Measurements from ENCODE around the gene INTS11.

Gene INTS11

DNA sequence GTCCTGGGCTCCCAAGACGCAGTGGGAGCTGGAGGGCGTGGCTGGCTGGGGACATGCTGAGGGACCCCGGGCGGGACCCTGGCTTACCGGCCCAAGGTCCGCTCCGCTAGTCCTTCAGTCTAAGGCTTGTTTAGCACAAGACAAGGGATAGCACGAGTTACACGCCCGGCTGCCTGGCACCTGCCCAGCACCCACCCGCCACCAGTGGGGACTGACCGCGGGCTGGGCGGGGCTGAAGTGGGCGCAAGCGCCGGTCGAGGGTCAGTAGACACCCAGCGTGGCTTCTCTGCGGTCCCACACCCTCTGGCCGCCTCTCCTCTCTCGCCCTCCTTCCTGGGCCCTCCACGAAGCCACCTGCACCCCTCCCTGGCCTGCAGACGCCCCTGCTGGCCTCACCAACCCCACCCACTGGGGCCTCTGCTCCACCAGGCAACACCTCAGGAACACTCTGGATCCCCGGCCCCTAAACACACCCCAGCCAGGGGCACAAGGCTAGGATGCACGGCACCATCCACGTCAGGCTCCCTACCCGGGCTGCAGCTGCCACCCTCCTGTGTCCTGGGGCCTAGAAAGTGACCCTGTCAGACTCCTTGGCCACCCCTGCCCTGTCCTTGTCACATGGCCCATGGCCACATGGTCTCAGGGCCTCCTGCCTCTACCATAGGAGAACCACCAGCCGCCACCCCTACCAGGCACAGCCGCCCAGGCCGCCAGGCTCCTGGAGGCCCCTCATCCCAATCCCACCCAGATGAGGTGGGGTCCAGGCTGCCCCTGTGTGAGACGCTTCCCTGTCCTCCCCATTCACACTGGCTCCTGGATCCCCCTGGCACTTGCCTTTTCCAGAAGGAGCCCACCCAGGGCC is 12.7 kb upstream of the INTS11 start:
- no peak overlapping the region for H3K4me3 ChIP-seq (ENCODE audit: low read depth, low read length)
- no peak for DNase-seq (ENCODE audit: low read depth)
- TF ChIP-seq, protein P1, sequence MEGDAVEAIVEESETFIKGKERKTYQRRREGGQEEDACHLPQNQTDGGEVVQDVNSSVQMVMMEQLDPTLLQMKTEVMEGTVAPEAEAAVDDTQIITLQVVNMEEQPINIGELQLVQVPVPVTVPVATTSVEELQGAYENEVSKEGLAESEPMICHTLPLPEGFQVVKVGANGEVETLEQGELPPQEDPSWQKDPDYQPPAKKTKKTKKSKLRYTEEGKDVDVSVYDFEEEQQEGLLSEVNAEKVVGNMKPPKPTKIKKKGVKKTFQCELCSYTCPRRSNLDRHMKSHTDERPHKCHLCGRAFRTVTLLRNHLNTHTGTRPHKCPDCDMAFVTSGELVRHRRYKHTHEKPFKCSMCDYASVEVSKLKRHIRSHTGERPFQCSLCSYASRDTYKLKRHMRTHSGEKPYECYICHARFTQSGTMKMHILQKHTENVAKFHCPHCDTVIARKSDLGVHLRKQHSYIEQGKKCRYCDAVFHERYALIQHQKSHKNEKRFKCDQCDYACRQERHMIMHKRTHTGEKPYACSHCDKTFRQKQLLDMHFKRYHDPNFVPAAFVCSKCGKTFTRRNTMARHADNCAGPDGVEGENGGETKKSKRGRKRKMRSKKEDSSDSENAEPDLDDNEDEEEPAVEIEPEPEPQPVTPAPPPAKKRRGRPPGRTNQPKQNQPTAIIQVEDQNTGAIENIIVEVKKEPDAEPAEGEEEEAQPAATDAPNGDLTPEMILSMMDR (IDR thresholded peaks at IDR 0.05; ENCODE audit: control insufficient read depth, extremely low read depth, insufficient read depth): no peak

DNA sequence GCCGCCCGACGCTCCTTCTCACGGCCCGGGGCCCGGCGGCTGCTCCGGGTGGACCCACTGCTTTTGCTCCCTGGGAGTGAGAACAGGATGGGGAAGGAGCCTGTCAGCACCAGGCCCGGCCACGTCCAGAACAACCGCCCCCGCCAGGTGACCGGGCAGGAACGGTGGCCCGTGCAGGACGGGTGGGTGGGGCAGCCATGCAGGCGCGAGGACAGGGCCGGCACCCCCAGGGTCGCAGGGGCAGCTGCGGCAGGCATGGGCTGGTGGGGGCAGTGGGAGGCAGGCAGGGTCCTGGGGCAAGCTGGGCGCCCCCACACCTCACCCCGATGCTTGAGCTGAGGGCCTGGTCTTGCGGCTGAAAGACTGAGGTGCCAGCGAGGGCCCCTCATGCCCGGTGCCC is 12.0 kb upstream of the INTS11 start:
- no peak overlapping the region for H3K4me3 ChIP-seq (ENCODE audit: low read depth, low read length)
- DNase-seq (ENCODE audit: low read depth): no peak
- TF ChIP-seq, protein P1 (IDR thresholded peaks at IDR 0.05; ENCODE audit: control insufficient read depth, extremely low read depth, insufficient read depth): no peak

DNA sequence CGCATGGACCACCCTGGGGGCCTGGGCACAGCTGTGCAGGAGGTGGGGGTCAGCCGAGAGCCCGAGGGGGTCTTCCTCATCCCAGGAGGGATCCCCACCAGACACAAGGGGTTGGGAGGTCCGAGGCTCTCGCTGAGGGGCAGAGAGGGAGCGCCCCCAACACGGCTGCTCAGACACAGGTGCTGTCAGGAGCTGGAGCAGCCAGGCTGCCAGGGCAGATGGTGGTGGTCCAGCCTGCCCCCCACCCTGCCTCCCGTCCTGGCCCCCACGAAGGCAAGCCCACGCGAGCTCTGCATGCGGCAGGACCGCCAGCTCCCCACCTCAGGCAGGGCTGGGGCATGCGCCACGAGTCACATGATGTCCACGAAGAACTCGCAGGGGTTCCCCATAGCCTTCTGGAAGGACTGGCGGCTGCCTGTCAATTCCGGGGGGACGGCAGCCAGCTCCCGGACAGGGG is 11.4 kb upstream of the INTS11 start:
- DNase-seq (ENCODE audit: low read depth): no peak
- TF ChIP-seq, protein P1 (IDR thresholded peaks at IDR 0.05; ENCODE audit: control insufficient read depth, extremely low read depth, insufficient read depth): no peak

DNA sequence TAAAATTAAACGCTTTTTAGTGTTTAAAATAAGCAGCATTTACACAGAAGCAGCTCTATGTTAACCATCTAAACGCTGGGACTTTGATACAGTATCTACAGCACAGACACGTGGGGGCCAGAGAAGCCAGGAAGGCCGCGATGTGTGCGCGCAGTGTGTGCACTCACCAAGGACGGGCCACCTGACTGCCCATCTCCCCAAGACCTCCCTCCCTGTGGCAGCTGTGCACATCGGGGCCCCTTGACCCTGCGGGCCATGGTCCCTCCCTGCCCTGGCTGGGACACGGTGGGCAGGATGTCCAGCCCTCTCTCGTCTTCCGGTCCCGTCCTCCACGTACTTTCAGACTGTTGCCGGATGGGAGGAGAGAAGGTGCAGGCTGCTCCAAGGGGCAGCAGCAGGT is 10.8 kb upstream of the INTS11 start:
- TF ChIP-seq, protein P1 (IDR thresholded peaks at IDR 0.05; ENCODE audit: control insufficient read depth, extremely low read depth, insufficient read depth): no peak
- H3K4me3 ChIP-seq (ENCODE audit: low read depth, low read length): no peak overlapping the region
- no peak for DNase-seq (ENCODE audit: low read depth)

More for the DNA sequence above, 11.4 kb upstream of the INTS11 start:
- H3K4me3 ChIP-seq (ENCODE audit: low read depth, low read length): no peak overlapping the region

DNA sequence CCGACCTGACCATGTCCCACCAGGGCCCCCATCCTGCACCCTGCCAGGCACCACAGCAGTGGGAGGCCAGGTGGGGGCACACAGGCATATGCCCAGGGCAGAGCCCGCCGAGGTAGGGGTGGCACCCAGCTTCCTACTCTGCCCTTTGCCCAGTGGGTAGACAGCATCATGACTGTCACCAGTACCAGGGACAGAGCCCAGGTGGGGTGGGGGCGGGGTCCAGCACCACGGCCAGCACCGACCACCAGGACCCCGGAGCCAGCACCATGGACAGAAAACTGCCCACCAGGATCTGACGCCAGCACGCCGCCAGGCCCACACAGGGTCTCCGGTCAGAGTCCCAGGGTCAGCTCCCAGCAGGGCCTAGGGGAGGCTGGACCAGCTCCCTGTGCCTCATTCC is 10.4 kb upstream of the INTS11 start:
- H3K4me3 ChIP-seq (ENCODE audit: low read depth, low read length): no peak overlapping the region
- DNase-seq (ENCODE audit: low read depth): no peak
- TF ChIP-seq, protein P1 (IDR thresholded peaks at IDR 0.05; ENCODE audit: control insufficient read depth, extremely low read depth, insufficient read depth): no peak

DNA sequence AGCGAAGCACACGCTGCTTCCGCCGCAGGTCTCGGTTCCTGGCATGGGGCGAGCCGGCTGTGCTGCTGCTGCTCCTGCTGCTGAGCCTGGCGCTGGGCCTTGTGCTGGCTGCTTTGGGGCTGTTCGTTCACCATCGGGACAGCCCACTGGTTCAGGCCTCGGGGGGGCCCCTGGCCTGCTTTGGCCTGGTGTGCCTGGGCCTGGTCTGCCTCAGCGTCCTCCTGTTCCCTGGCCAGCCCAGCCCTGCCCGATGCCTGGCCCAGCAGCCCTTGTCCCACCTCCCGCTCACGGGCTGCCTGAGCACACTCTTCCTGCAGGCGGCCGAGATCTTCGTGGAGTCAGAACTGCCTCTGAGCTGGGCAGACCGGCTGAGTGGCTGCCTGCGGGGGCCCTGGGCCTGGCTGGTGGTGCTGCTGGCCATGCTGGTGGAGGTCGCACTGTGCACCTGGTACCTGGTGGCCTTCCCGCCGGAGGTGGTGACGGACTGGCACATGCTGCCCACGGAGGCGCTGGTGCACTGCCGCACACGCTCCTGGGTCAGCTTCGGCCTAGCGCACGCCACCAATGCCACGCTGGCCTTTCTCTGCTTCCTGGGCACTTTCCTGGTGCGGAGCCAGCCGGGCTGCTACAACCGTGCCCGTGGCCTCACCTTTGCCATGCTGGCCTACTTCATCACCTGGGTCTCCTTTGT is 9.2 kb upstream of the INTS11 start:
- no peak for DNase-seq (ENCODE audit: low read depth)
- H3K4me3 ChIP-seq (ENCODE audit: low read depth, low read length): no peak overlapping the region
- TF ChIP-seq, protein P1 (IDR thresholded peaks at IDR 0.05; ENCODE audit: control insufficient read depth, extremely low read depth, insufficient read depth): no peak

Data from LNCaP clone FGC (cell line).